NB4 (cell line): ENCODE results near the gene KCNG2.

Source experiments
- DNase-seq: peaks from one replicate; pipeline ENCODE4 v3.0.0; 2010; ENCODE audit warnings: low read depth
- H3K4me3 ChIP-seq: one replicate; pipeline ENCODE4 v1.5.1; 2011; ENCODE audit warnings: mild to moderate bottlenecking, low read depth, low read length, moderate library complexity
- CTCF ChIP-seq: IDR thresholded peaks from one replicate; pipeline ENCODE4 v1.5.1; 2012; ENCODE audit warnings: low read depth, low read length
- MAX ChIP-seq: IDR thresholded peaks from 2 replicates; pipeline ENCODE4 v1.6.1; 2011; ENCODE audit warnings: low read depth, low read length
- MYC ChIP-seq: IDR thresholded peaks from 2 replicates; pipeline ENCODE4 v1.6.1; 2011; ENCODE audit warnings: low read depth, low read length
- POLR2A ChIP-seq: IDR thresholded peaks from 2 replicates; pipeline ENCODE4 v1.6.1; 2011; ENCODE audit warnings: mild to moderate bottlenecking; ENCODE audit not compliant: insufficient read length; ENCODE audit errors: extremely low read depth

Gene KCNG2

GRCh38 chr18:79809482-79810192, 11.9 kb downstream of the KCNG2 start:
- TF ChIP-seq POLR2A (no peak), MAX (no peak), CTCF (no peak), MYC (no peak)
- no peak for DNase-seq
- no peak overlapping the region for H3K4me3 ChIP-seq

- DNase-seq, result no peak
Observed at GRCh38 chr18:79812052-79812451, 14.3 kb downstream of the KCNG2 start.

GRCh38 chr18:79814373-79814772, 16.6 kb downstream of the KCNG2 start:
- no peak for DNase-seq
- no peak overlapping the region for H3K4me3 ChIP-seq
- TF ChIP-seq MAX, result no peak
- TF ChIP-seq MYC, result no peak
- no peak for TF ChIP-seq POLR2A
- TF ChIP-seq CTCF, result no peak

More at GRCh38 chr18:79812052-79812451, 14.3 kb downstream of the KCNG2 start:
- no peak overlapping the region for H3K4me3 ChIP-seq
- TF ChIP-seq MYC (no peak), POLR2A (no peak), CTCF (no peak), MAX (no peak)

GRCh38 chr18:79815657-79816056, 17.9 kb downstream of the KCNG2 start:
- TF ChIP-seq CTCF (no peak), MAX (no peak), MYC (no peak), POLR2A (no peak)
- DNase-seq, result no peak
- H3K4me3 ChIP-seq, result no peak overlapping the region

- H3K4me3 ChIP-seq, result no peak overlapping the region
- TF ChIP-seq CTCF (no peak), MAX (no peak), MYC (no peak), POLR2A (no peak)
- DNase-seq, result no peak
Observed at GRCh38 chr18:79816092-79816491, 18.4 kb downstream of the KCNG2 start.
